Panc1 (cell line): ENCODE results near the gene FAAP100.

Source experiments
- POLR2AphosphoS5 ChIP-seq: IDR thresholded peaks from 2 replicates; pipeline ENCODE4 v1.6.1; 2012; ENCODE audit warnings: mild to moderate bottlenecking, low read depth, low read length, moderate library complexity
- SIN3A ChIP-seq: IDR thresholded peaks from 2 replicates; pipeline ENCODE4 v1.6.1; 2012; ENCODE audit warnings: low read depth, mild to moderate bottlenecking, low read length, moderate library complexity, borderline replicate concordance; ENCODE audit not compliant: insufficient read depth
- TCF7L2 ChIP-seq: IDR thresholded peaks from 2 replicates; pipeline ENCODE4 v1.6.1; 2011; ENCODE audit warnings: mild to moderate bottlenecking, low read depth, low read length, inconsistent platforms
- TF ChIP-seq, protein P1 (sequence below): fragments of 450-650 bp; IDR thresholded peaks from 2 replicates; pipeline ENCODE4 v1.5.1; 2017; ENCODE audit warnings: mild to moderate bottlenecking
- TF ChIP-seq, protein P2 (sequence below), 2 experiments: IDR thresholded peaks; 2 replicates each; pipeline ENCODE4 v1.6.1; 2011 to 2012; ENCODE audit warnings: low read depth in 2 of 2, control low read depth in 1 of 2, low read length in 1 of 2, mild to moderate bottlenecking in 1 of 2, moderate library complexity in 1 of 2; ENCODE audit not compliant: insufficient read depth in 1 of 2

DNA sequence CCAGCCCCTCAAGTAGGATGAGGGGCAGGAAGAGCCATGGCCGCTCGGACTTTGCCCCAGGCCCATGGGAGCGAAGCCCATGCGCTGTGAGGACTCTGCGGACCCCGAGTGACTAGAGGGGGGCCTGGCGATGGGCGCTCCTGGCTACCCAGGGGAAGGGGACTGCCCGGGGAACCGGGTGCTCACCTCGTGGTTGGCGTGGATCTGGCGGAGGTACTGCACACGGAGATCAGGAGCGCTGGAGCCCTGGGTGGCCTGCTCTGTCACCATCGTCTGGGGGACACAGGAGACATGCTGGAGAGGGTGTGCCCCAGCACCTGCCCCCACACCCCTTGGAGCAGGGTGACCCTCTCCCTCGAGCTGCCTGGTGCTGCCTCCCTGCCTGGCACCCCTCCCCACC is 11.0 kb downstream of the FAAP100 start:
- TF ChIP-seq, protein P1, sequence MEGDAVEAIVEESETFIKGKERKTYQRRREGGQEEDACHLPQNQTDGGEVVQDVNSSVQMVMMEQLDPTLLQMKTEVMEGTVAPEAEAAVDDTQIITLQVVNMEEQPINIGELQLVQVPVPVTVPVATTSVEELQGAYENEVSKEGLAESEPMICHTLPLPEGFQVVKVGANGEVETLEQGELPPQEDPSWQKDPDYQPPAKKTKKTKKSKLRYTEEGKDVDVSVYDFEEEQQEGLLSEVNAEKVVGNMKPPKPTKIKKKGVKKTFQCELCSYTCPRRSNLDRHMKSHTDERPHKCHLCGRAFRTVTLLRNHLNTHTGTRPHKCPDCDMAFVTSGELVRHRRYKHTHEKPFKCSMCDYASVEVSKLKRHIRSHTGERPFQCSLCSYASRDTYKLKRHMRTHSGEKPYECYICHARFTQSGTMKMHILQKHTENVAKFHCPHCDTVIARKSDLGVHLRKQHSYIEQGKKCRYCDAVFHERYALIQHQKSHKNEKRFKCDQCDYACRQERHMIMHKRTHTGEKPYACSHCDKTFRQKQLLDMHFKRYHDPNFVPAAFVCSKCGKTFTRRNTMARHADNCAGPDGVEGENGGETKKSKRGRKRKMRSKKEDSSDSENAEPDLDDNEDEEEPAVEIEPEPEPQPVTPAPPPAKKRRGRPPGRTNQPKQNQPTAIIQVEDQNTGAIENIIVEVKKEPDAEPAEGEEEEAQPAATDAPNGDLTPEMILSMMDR: no peak
- TF ChIP-seq TCF7L2: no peak
- no peak for TF ChIP-seq SIN3A
- TF ChIP-seq POLR2AphosphoS5: peak; percentile 63; the same call in 1 of the 2 replicates
- TF ChIP-seq, protein P2, sequence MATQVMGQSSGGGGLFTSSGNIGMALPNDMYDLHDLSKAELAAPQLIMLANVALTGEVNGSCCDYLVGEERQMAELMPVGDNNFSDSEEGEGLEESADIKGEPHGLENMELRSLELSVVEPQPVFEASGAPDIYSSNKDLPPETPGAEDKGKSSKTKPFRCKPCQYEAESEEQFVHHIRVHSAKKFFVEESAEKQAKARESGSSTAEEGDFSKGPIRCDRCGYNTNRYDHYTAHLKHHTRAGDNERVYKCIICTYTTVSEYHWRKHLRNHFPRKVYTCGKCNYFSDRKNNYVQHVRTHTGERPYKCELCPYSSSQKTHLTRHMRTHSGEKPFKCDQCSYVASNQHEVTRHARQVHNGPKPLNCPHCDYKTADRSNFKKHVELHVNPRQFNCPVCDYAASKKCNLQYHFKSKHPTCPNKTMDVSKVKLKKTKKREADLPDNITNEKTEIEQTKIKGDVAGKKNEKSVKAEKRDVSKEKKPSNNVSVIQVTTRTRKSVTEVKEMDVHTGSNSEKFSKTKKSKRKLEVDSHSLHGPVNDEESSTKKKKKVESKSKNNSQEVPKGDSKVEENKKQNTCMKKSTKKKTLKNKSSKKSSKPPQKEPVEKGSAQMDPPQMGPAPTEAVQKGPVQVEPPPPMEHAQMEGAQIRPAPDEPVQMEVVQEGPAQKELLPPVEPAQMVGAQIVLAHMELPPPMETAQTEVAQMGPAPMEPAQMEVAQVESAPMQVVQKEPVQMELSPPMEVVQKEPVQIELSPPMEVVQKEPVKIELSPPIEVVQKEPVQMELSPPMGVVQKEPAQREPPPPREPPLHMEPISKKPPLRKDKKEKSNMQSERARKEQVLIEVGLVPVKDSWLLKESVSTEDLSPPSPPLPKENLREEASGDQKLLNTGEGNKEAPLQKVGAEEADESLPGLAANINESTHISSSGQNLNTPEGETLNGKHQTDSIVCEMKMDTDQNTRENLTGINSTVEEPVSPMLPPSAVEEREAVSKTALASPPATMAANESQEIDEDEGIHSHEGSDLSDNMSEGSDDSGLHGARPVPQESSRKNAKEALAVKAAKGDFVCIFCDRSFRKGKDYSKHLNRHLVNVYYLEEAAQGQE (IDR thresholded peaks at IDR 0.05; ENCODE audit: insufficient read depth in 1 of 2, low read depth in 2 of 2, low read length in 1 of 2): no peak
